Kidney (tissue), 14 donors: ENCODE measurements around the gene METTL13. TPM values are rescaled to one million over a fixed set of nuclear protein-coding genes. Genes with fewer than 3 reads are reported as not detected.
A peak's percentile ranks its signal among the peaks of the same experiment; 100 is the strongest.

ENCODE experiments used
- DNase-seq, 5 donors: peaks; one replicate each; pipeline ENCODE4 v3.0.0-alpha.2; 2013 to 2020
- FAIRE-seq: peaks from 2 replicates; lab custom pipeline; 2012; peaks lifted over from hg19 to GRCh38; lab: Jason Lieb, UNC
- H3K27ac ChIP-seq, 2 donors: one replicate each; pipeline ENCODE4 v1.7.0; 2013; ENCODE audit warnings: low read depth in 2 of 2, low read length in 2 of 2, inconsistent platforms in 1 of 2
- H3K27me3 ChIP-seq: one replicate; pipeline ENCODE4 v1.7.1; 2013; ENCODE audit warnings: low read length, inconsistent platforms; ENCODE audit not compliant: control insufficient read depth, insufficient read depth
- H3K36me3 ChIP-seq, 3 donors: one replicate each; pipeline versions ENCODE4 v1.7.0 to v1.7.1; 2013; ENCODE audit warnings: low read length in 3 of 3, control low read depth in 1 of 3, inconsistent platforms in 1 of 3; ENCODE audit not compliant: insufficient read depth in 3 of 3, control insufficient read depth in 2 of 3
- H3K4me1 ChIP-seq, 3 donors: one replicate each; pipeline versions ENCODE4 v1.7.0 to v1.7.1; 2013; ENCODE audit warnings: low read length in 3 of 3, inconsistent platforms in 1 of 3, low read depth in 1 of 3; ENCODE audit not compliant: control insufficient read depth in 2 of 3, insufficient read depth in 2 of 3
- H3K4me3 ChIP-seq, 3 donors: one replicate each; pipeline versions ENCODE4 v1.7.0 to v1.8.1; 2013; ENCODE audit warnings: low read length in 3 of 3, control low read depth in 1 of 3, inconsistent platforms in 1 of 3
- H3K9ac ChIP-seq, 3 donors: one replicate each; pipeline versions ENCODE4 v1.7.0 to v1.7.1; 2013; ENCODE audit warnings: low read length in 3 of 3, control low read depth in 1 of 3, inconsistent platforms in 1 of 3
- H3K9me3 ChIP-seq, 3 donors: one replicate each; pipeline versions ENCODE4 v1.7.0 to v1.7.1; 2013; ENCODE audit warnings: low read length in 3 of 3, control low read depth in 1 of 3, inconsistent platforms in 1 of 3; ENCODE audit not compliant: control insufficient read depth in 2 of 3, insufficient read depth in 1 of 3
- CTCF ChIP-seq: IDR thresholded peaks from 3 replicates; pipeline ENCODE4 v1.5.1; 2012; ENCODE audit warnings: mild to moderate bottlenecking, moderate library complexity, borderline replicate concordance; ENCODE audit not compliant: insufficient read depth; ENCODE audit errors: extremely low read depth
- intact Hi-C: fragments of 100-400 bp; cut with DNase I; formaldehyde crosslinking; loops from one replicate; pipeline ENCODE4 v1.11.1; 2022
- polyA plus RNA-seq: library from polyadenylated mRNA; stranded (reverse); fragments of 350-450 nt; fragmentation: Illumina TruSeq; extraction: RNeasy Lipid Tissue Mini Kit (QIAGEN cat#74804); gene quantifications from one replicate; pipeline ENCODE4 v1.2.3, GENCODE V29; 2014; ENCODE audit warnings: low read depth, low replicate concordance; ENCODE audit not compliant: insufficient read depth
- total RNA-seq: library from RNA; stranded (reverse); fragmentation: NEBNext Ultra II Directional; extraction: Animal tissue kit (Norgen Biotek cat#: 25700); gene quantifications from one replicate; pipeline ENCODE4 v1.2.1, GENCODE V29; 2021
- donor health status: control.
- donor health status: control.
- donor health status: control.
- donor health status: control.
- donor health status: control.
- donor health status: DM: yes; HTN: yes; CAD: no.
- donor health status: Normal renal cell carcinoma (clear cell type).

METTL13 gene
- total and polyA plus RNA-seq, 2 donors from 2014 or later, result 24.5 to 29.0 TPM

GRCh38 chr1:171801487-171801891 lies 20.0 kb downstream of the METTL13 start:
- Histone ChIP-seq H3K27me3 (no peaks in the 10 kb centered on the region), H3K4me1 (peaks cover 0 to 7% (median 0%) of the 10 kb centered on the region in 3 donors), H3K27ac (no peak overlapping the region), H3K9ac (no peak overlapping the region), H3K9me3 (no peaks in the 10 kb centered on the region), H3K4me3 (no peak overlapping the region), H3K36me3 (peaks cover 0 to 5% (median 4%) of the 10 kb centered on the region in 3 donors)
- FAIRE-seq (no peak), DNase-seq (peak in 4 of 5 donors; percentile 44 to 82 (median 66))
- TF ChIP-seq CTCF, result peak; percentile 78
- intact Hi-C loops, result loop anchor here (5.0 kb wide), 1 partner anchor 181 kb away; no protein-coding TSS in a partner anchor

GRCh38 chr1:171802207-171802606 lies 20.7 kb downstream of the METTL13 start:
- Histone ChIP-seq H3K27me3 (no peaks in the 10 kb centered on the region), H3K27ac (no peak overlapping the region), H3K36me3 (no peaks in the 10 kb centered on the region), H3K4me3 (no peak overlapping the region), H3K9me3 (no peaks in the 10 kb centered on the region), H3K4me1 (peaks cover 0 to 7% (median 0%) of the 10 kb centered on the region in 3 donors), H3K9ac (no peak overlapping the region)
- DNase-seq (no peak), FAIRE-seq (no peak)
- TF ChIP-seq CTCF, result no peak
- intact Hi-C loops, result loop anchor here (5.0 kb wide), 1 partner anchor 180 kb away; no protein-coding TSS in a partner anchor

- intact Hi-C loops, result loop anchor here (5.0 kb wide), 1 partner anchor 179 kb away; no protein-coding TSS in a partner anchor
- Histone ChIP-seq H3K27ac (no peak overlapping the region), H3K36me3 (no peaks in the 10 kb centered on the region), H3K27me3 (no peaks in the 10 kb centered on the region), H3K9me3 (no peaks in the 10 kb centered on the region), H3K4me3 (no peak overlapping the region), H3K9ac (no peak overlapping the region), H3K4me1 (peaks cover 0 to 7% (median 0%) of the 10 kb centered on the region in 3 donors)
- DNase-seq (no peak), FAIRE-seq (no peak)
- no peak for TF ChIP-seq CTCF
Observed at GRCh38 chr1:171803045-171803444, 21.6 kb downstream of the METTL13 start.

- intact Hi-C loops, result loop anchor here (5.0 kb wide), 1 partner anchor 179 kb away; no protein-coding TSS in a partner anchor
- Histone ChIP-seq H3K27me3 (no peaks in the 10 kb centered on the region), H3K9ac (no peak overlapping the region), H3K9me3 (no peaks in the 10 kb centered on the region), H3K4me3 (no peak overlapping the region), H3K36me3 (no peaks in the 10 kb centered on the region), H3K27ac (no peak overlapping the region), H3K4me1 (peaks cover 0 to 7% (median 0%) of the 10 kb centered on the region in 3 donors)
- DNase-seq (peak in 1 of 5 donors; percentile 70), FAIRE-seq (no peak)
- TF ChIP-seq CTCF, result no peak
Observed at GRCh38 chr1:171803461-171804022, 22.1 kb downstream of the METTL13 start.
